H54 (cell line): ENCODE results near the gene TRAF3.
"Not testable (repeated sequence)": the region's sequence is repeated elsewhere in the genome, so short reads cannot be mapped to it uniquely, and the experiment has no call there.

ENCODE experiments used
- DNase-seq: peaks from one replicate; pipeline ENCODE4 v3.0.0; 2011; ENCODE audit warnings: low spot score, mixed read lengths; ENCODE audit not compliant: insufficient read length
- FAIRE-seq: peaks from 3 replicates; lab custom pipeline; 2011; peaks lifted over from hg19 to GRCh38; lab: Jason Lieb, UNC
- POLR2A ChIP-seq: IDR thresholded peaks from 2 replicates; pipeline ENCODE4 v1.6.1; 2011; ENCODE audit warnings: low read depth, mild to moderate bottlenecking, low read length

Gene TRAF3

GRCh38 chr14:102892651-102893050, 115.4 kb downstream of the TRAF3 start:
- no peak for TF ChIP-seq POLR2A
- DNase-seq, result no peak
- FAIRE-seq, result no peak

GRCh38 chr14:102893452-102893851, 116.2 kb downstream of the TRAF3 start:
- FAIRE-seq, result no peak
- DNase-seq, result no peak

GRCh38 chr14:102896735-102897134, 119.5 kb downstream of the TRAF3 start:
- DNase-seq, FAIRE-seq: not testable (repeated sequence)

More at GRCh38 chr14:102893452-102893851, 116.2 kb downstream of the TRAF3 start:
- no peak for TF ChIP-seq POLR2A

GRCh38 chr14:102897299-102898027, 120.2 kb downstream of the TRAF3 start:
- no peak for FAIRE-seq
- no peak for TF ChIP-seq POLR2A

GRCh38 chr14:102898298-102898697, 121.0 kb downstream of the TRAF3 start:
- TF ChIP-seq POLR2A, result no peak
- DNase-seq, result no peak
- FAIRE-seq, result no peak

More at GRCh38 chr14:102897299-102898027, 120.2 kb downstream of the TRAF3 start:
- DNase-seq, result no peak

GRCh38 chr14:102898776-102899515, 121.7 kb downstream of the TRAF3 start:
- FAIRE-seq (no peak), DNase-seq (no peak)
- TF ChIP-seq POLR2A, result no peak

GRCh38 chr14:102899516-102899900, 122.3 kb downstream of the TRAF3 start:
- FAIRE-seq, result no peak

GRCh38 chr14:102900631-102901571, 123.7 kb downstream of the TRAF3 start:
- no peak for DNase-seq
- TF ChIP-seq POLR2A, result no peak
- no peak for FAIRE-seq

More at GRCh38 chr14:102899516-102899900, 122.3 kb downstream of the TRAF3 start:
- DNase-seq, result no peak
- TF ChIP-seq POLR2A, result no peak

GRCh38 chr14:102901633-102902032, 124.4 kb downstream of the TRAF3 start:
- FAIRE-seq (no peak), DNase-seq (no peak)
- no peak for TF ChIP-seq POLR2A

GRCh38 chr14:102902086-102902485, 124.8 kb downstream of the TRAF3 start:
- DNase-seq, result no peak
- TF ChIP-seq POLR2A, result no peak
- no peak for FAIRE-seq

GRCh38 chr14:102902523-102903247, 125.4 kb downstream of the TRAF3 start:
- DNase-seq (no peak), FAIRE-seq (no peak)
- no peak for TF ChIP-seq POLR2A

GRCh38 chr14:102903248-102903888, 126.1 kb downstream of the TRAF3 start:
- no peak for TF ChIP-seq POLR2A
- no peak for DNase-seq
- FAIRE-seq, result no peak
